SU-DHL-6 (cell line): ENCODE data around the gene KIF16B.

Source experiments
- CTCF ChIP-seq: fragments of 200-600 bp; sonication (generic); IDR thresholded peaks from one replicate; pipeline ENCODE4 v1.5.1; 2017; ENCODE audit warnings: antibody characterized with exemption, mild to moderate bottlenecking, low read length, moderate library complexity; ENCODE audit not compliant: insufficient read depth, poor library complexity, severe bottlenecking
- EZH2phosphoT487 ChIP-seq: fragments of 200-600 bp; sonication (generic), shearing (Covaris generic); conservative IDR thresholded peaks from 2 replicates; pipeline ENCODE4 v1.6.1; 2018; ENCODE audit warnings: mild to moderate bottlenecking, antibody characterized with exemption, low read length, moderate library complexity, mixed read lengths

- TF ChIP-seq CTCF (no peak), EZH2phosphoT487 (no peak)
Measured at GRCh38 chr20:16385462-16385861, 187.8 kb downstream of the KIF16B start.
